ENCODE data around the gene TOM1. TPM values are rescaled to one million over a fixed set of nuclear protein-coding genes. Genes with fewer than 3 reads are reported as not detected.

The TOM1 gene
- total RNA-seq, 1 experiment from 2014 or later = 19.0 TPM

- no peak overlapping the region for H3K27ac ChIP-seq (ENCODE audit: low read length)
- no peaks in the 10 kb centered on the region for H3K27me3 ChIP-seq (ENCODE audit: low read length)
- no peak overlapping the region for H3K9ac ChIP-seq (ENCODE audit: low read length)
- H3K4me1 ChIP-seq (ENCODE audit: insufficient read depth, low read length) = peaks cover 5% of the 10 kb centered on the region; the same call in 1 of the 2 replicates
- no TSS peak for BruUV-seq (replicated peaks)
- intact Hi-C loops (cut with micrococcal nuclease) = no loop called here
- POLR2A ChIA-PET (ENCODE audit: unreplicated experiment) = no interaction called here
- no peak overlapping the region for H3K4me2 ChIP-seq (ENCODE audit: low read length)
- H2AFZ ChIP-seq (ENCODE audit: low read length) = no peak overlapping the region
- no peaks in the 10 kb centered on the region for H3K9me3 ChIP-seq (ENCODE audit: low read length)
- no peaks in the 10 kb centered on the region for H3K36me3 ChIP-seq (ENCODE audit: low read depth, low read length)
- TF ChIP-seq EZH2phosphoT487 (IDR thresholded peaks at IDR 0.05; ENCODE audit: borderline replicate concordance, low read length) (no peak), EZH2 (IDR thresholded peaks at IDR 0.05; ENCODE audit: low read length, unreplicated experiment) (no peak), CTCF (conservative IDR thresholded peaks at IDR 0.05; ENCODE audit: low read depth, low read length) (no peak)
- no peaks in the 10 kb centered on the region for H3F3A ChIP-seq (ENCODE audit: low read length, unreplicated experiment)
- DNase-seq (no peak), ATAC-seq (no peak)
- H3K4me3 ChIP-seq (ENCODE audit: low read length) = no peak overlapping the region
- CTCF ChIA-PET = no interaction called here
- no peaks in the 10 kb centered on the region for H3K79me2 ChIP-seq (ENCODE audit: low read length)
- H4K20me1 ChIP-seq (ENCODE audit: low read length) = no peaks in the 10 kb centered on the region
- H3K9me2 ChIP-seq (replicated peaks; ENCODE audit: low read length) = no peaks in the 10 kb centered on the region
Measured at GRCh38 chr22:35345808-35346505, 46.3 kb downstream of the TOM1 start.

- POLR2A ChIA-PET (ENCODE audit: unreplicated experiment) = no interaction called here
- Histone ChIP-seq H3K9ac (ENCODE audit: low read length) (no peak overlapping the region), H4K20me1 (ENCODE audit: low read length) (no peaks in the 10 kb centered on the region), H3K9me2 (replicated peaks; ENCODE audit: low read length) (no peaks in the 10 kb centered on the region), H3K79me2 (ENCODE audit: low read length) (no peaks in the 10 kb centered on the region), H3K27ac (ENCODE audit: low read length) (no peak overlapping the region), H3K4me3 (ENCODE audit: low read length) (no peak overlapping the region), H3K27me3 (ENCODE audit: low read length) (no peaks in the 10 kb centered on the region), H3K4me1 (ENCODE audit: insufficient read depth, low read length) (peaks cover 11% of the 10 kb centered on the region), H3F3A (ENCODE audit: low read length, unreplicated experiment) (no peaks in the 10 kb centered on the region), H3K36me3 (ENCODE audit: low read depth, low read length) (no peaks in the 10 kb centered on the region), H3K9me3 (ENCODE audit: low read length) (no peaks in the 10 kb centered on the region), H3K4me2 (ENCODE audit: low read length) (no peak overlapping the region), H2AFZ (ENCODE audit: low read length) (no peak overlapping the region)
- CTCF ChIA-PET = no interaction called here
- TF ChIP-seq CTCF (conservative IDR thresholded peaks at IDR 0.05; ENCODE audit: low read depth, low read length) (no peak), EZH2phosphoT487 (IDR thresholded peaks at IDR 0.05; ENCODE audit: borderline replicate concordance, low read length) (no peak), EZH2 (IDR thresholded peaks at IDR 0.05; ENCODE audit: low read length, unreplicated experiment) (no peak)
- BruUV-seq (replicated peaks) = no TSS peak
- intact Hi-C loops (cut with micrococcal nuclease) = no loop called here
- DNase-seq (no peak), ATAC-seq (no peak)
Measured at GRCh38 chr22:35346596-35347220, 47.0 kb downstream of the TOM1 start.

- DNase-seq = no peak
- Histone ChIP-seq H3K9me2 (replicated peaks; ENCODE audit: low read length) (no peaks in the 10 kb centered on the region), H3K4me2 (ENCODE audit: low read length) (no peak overlapping the region), H3K4me1 (ENCODE audit: insufficient read depth, low read length) (peaks cover 11% of the 10 kb centered on the region), H3K9me3 (ENCODE audit: low read length) (no peaks in the 10 kb centered on the region), H3K27me3 (ENCODE audit: low read length) (no peaks in the 10 kb centered on the region), H3K79me2 (ENCODE audit: low read length) (no peaks in the 10 kb centered on the region), H3K27ac (ENCODE audit: low read length) (no peak overlapping the region), H3K4me3 (ENCODE audit: low read length) (no peak overlapping the region), H3F3A (ENCODE audit: low read length, unreplicated experiment) (no peaks in the 10 kb centered on the region), H4K20me1 (ENCODE audit: low read length) (no peaks in the 10 kb centered on the region), H3K36me3 (ENCODE audit: low read depth, low read length) (no peaks in the 10 kb centered on the region), H3K9ac (ENCODE audit: low read length) (no peak overlapping the region), H2AFZ (ENCODE audit: low read length) (no peak overlapping the region)
- TF ChIP-seq CTCF (conservative IDR thresholded peaks at IDR 0.05; ENCODE audit: low read depth, low read length) (no peak), EZH2 (IDR thresholded peaks at IDR 0.05; ENCODE audit: low read length, unreplicated experiment) (no peak), EZH2phosphoT487 (IDR thresholded peaks at IDR 0.05; ENCODE audit: borderline replicate concordance, low read length) (no peak)
- ChIA-PET POLR2A (ENCODE audit: unreplicated experiment) (no interaction called here), CTCF (no interaction called here)
- no peak for ATAC-seq
- no TSS peak for BruUV-seq (replicated peaks)
- intact Hi-C loops (cut with micrococcal nuclease) = no loop called here
Measured at GRCh38 chr22:35347462-35347861, 47.8 kb downstream of the TOM1 start.
